HEK293 (cell line): ENCODE data around the gene SZRD1.

Source experiments
- ZNF664 ChIP-seq: fragments of 450-650 bp; formaldehyde crosslinking; IDR thresholded peaks from 2 replicates; pipeline ENCODE4 v1.5.1; 2016; ENCODE audit warnings: missing biosample characterization, missing genetic modification characterization
- TF ChIP-seq, protein P1 (sequence below): fragments of 450-650 bp; formaldehyde crosslinking; IDR thresholded peaks from 2 replicates; pipeline ENCODE4 v1.5.1; 2016; ENCODE audit warnings: missing biosample characterization, missing genetic modification characterization

DNA sequence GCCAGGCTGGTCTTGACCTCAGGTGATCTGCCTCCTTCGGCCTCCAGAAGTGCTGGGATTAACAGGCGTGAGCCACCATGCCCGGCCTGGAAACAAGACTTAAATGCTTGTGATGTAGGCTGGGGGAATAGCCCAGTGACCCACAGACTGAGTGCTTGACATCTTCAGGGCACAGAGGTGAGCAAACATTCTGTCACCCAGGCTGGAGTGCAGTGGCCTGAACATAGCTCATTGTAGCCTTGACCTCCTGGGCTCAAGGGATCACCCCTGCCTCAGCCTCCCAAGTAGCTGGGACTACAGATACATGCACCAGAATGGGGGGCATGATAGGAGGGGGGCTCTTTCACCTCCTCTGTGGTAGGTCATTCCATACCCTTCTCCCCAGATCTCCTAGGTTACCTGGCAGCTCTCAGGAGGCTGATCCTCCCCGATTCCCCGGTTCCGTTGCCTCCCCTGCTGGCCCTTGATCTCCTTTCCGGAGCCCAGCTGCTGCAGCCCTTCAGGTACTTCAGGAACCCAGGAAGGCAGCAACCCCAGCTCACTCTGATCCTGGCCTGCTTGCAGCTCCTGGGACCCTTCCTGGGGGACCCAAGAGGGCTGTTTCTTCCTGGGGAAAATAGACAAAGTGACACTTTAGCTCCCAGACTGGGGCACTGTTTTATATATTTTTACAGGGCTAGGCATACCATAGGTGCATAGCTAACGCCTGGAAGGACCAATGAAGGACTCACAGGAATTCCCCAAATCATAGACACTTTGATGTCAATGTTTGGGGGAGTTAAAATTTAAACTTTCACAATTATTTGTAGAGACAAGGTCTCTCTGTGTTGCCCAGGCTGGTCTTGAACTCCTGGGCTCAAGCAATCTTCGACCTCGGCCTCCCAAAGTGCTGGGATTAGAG, 58.3 kb downstream of the SZRD1 start:
- TF ChIP-seq, protein P1, sequence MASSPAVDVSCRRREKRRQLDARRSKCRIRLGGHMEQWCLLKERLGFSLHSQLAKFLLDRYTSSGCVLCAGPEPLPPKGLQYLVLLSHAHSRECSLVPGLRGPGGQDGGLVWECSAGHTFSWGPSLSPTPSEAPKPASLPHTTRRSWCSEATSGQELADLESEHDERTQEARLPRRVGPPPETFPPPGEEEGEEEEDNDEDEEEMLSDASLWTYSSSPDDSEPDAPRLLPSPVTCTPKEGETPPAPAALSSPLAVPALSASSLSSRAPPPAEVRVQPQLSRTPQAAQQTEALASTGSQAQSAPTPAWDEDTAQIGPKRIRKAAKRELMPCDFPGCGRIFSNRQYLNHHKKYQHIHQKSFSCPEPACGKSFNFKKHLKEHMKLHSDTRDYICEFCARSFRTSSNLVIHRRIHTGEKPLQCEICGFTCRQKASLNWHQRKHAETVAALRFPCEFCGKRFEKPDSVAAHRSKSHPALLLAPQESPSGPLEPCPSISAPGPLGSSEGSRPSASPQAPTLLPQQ (tag by site-specific recombination): no peak
- no peak for TF ChIP-seq ZNF664 (tag by site-specific recombination)
